Neural progenitor cell (in vitro differentiated cells): ENCODE measurements around the gene C11orf21. TPM values are rescaled to one million over a fixed set of nuclear protein-coding genes. Genes with fewer than 3 reads are reported as not detected.

Experiments
- DNase-seq: peaks from one replicate; pipeline ENCODE4 v3.0.0-alpha.2; 2016; ENCODE audit warnings: low spot score
- H2AFZ ChIP-seq: fragments of 200-600 bp; sonication (generic); replicated peaks from 2 replicates; pipeline ENCODE4 v1.6.1; 2016; ENCODE audit warnings: antibody characterized with exemption
- H3F3A ChIP-seq: fragments of 200-600 bp; sonication (generic); 2 replicates; pipeline ENCODE4 v1.6.1; 2016; ENCODE audit warnings: antibody characterized with exemption, low read depth
- H3K27ac ChIP-seq: fragments of 200-600 bp; sonication (generic); 2 replicates; pipeline ENCODE4 v1.5.1; 2016; ENCODE audit warnings: mild to moderate bottlenecking
- H3K27me3 ChIP-seq: fragments of 200-600 bp; sonication (generic); 2 replicates; pipeline ENCODE4 v1.6.1; 2016; ENCODE audit warnings: mild to moderate bottlenecking, moderate library complexity
- H3K36me3 ChIP-seq: fragments of 200-600 bp; sonication (generic); 2 replicates; pipeline ENCODE4 v1.5.1; 2016
- H3K4me1 ChIP-seq: fragments of 200-600 bp; sonication (generic); 2 replicates; pipeline ENCODE4 v1.6.1; 2016; ENCODE audit warnings: mixed run types
- H3K4me2 ChIP-seq: fragments of 200-600 bp; sonication (generic); 2 replicates; pipeline ENCODE4 v1.6.1; 2016
- H3K4me3 ChIP-seq: fragments of 200-600 bp; sonication (generic); 2 replicates; pipeline ENCODE4 v1.5.1; 2016
- H3K79me2 ChIP-seq: fragments of 200-600 bp; sonication (generic); 2 replicates; pipeline ENCODE4 v1.6.1; 2016; ENCODE audit warnings: low read depth
- H3K9ac ChIP-seq: fragments of 200-600 bp; sonication (generic); 2 replicates; pipeline ENCODE4 v1.6.1; 2016
- H3K9me3 ChIP-seq: fragments of 200-600 bp; sonication (generic); 2 replicates; pipeline ENCODE4 v1.5.1; 2016; ENCODE audit warnings: low read depth
- H4K20me1 ChIP-seq: fragments of 200-600 bp; sonication (generic); 2 replicates; pipeline ENCODE4 v1.6.1; 2016; ENCODE audit warnings: low read depth
- H3K27ac Mint-ChIP-seq: 3 replicates; pipeline ENCODE4 v1.8.0; 2021; ENCODE audit warnings: mixed read lengths
- H3K27me3 Mint-ChIP-seq: 2 replicates; pipeline ENCODE4 v1.8.0; 2022; ENCODE audit warnings: low read depth, mild to moderate bottlenecking, inconsistent platforms, moderate library complexity, mixed read lengths; ENCODE audit not compliant: insufficient read depth
- H3K36me3 Mint-ChIP-seq: 3 replicates; pipeline ENCODE4 v1.8.0; 2021; ENCODE audit warnings: mixed read lengths
- H3K4me1 Mint-ChIP-seq: 3 replicates; pipeline ENCODE4 v1.8.0; 2021; ENCODE audit warnings: mixed read lengths
- H3K4me3 Mint-ChIP-seq: 3 replicates; pipeline ENCODE4 v1.8.0; 2021; ENCODE audit warnings: mild to moderate bottlenecking, moderate library complexity, mixed read lengths
- H3K9me3 Mint-ChIP-seq: 3 replicates; pipeline ENCODE4 v1.8.0; 2020; ENCODE audit warnings: mixed read lengths
- CTCF ChIP-seq: fragments of 200-600 bp; sonication (generic); IDR thresholded peaks from 2 replicates; pipeline ENCODE4 v1.5.1; 2017; ENCODE audit warnings: antibody characterized with exemption, mild to moderate bottlenecking
- EZH2 ChIP-seq: fragments of 200-600 bp; sonication (generic); IDR thresholded peaks from 2 replicates; pipeline ENCODE4 v1.6.1; 2017; ENCODE audit warnings: antibody characterized with exemption, mild to moderate bottlenecking, moderate library complexity
- EZH2phosphoT487 ChIP-seq: fragments of 200-600 bp; sonication (generic); IDR thresholded peaks from 2 replicates; pipeline ENCODE4 v1.6.1; 2017; ENCODE audit warnings: antibody characterized with exemption
- total RNA-seq: library from RNA; depleted of rRNA; stranded (reverse); fragments of >200 nt; gene quantifications from 2 replicates; pipeline ENCODE4 v1.2.3, GENCODE V29; 2015; ENCODE audit warnings: low replicate concordance

C11orf21 gene
- total RNA-seq, 1 donor from 2014 or later: not detected

- no peaks in the 10 kb centered on the region for H3K36me3 Mint-ChIP-seq
- H4K20me1 ChIP-seq: no peaks in the 10 kb centered on the region
- no peak overlapping the region for H3K27ac Mint-ChIP-seq
- no peak overlapping the region for H3K27ac ChIP-seq
- H3K4me1 ChIP-seq: no peaks in the 10 kb centered on the region
- H3K4me3 Mint-ChIP-seq: no peak overlapping the region
- H3K27me3 ChIP-seq: no peaks in the 10 kb centered on the region
- H3K4me3 ChIP-seq: no peak overlapping the region
- no peak overlapping the region for H3K9ac ChIP-seq
- H3K4me1 Mint-ChIP-seq: peaks cover 2% of the 10 kb centered on the region
- no peaks in the 10 kb centered on the region for H3K9me3 ChIP-seq
- peaks cover 11% of the 10 kb centered on the region for H3K9me3 Mint-ChIP-seq
- no peak overlapping the region for H2AFZ ChIP-seq
- H3K27me3 Mint-ChIP-seq: peaks cover 5% of the 10 kb centered on the region
- H3K79me2 ChIP-seq: no peaks in the 10 kb centered on the region
- DNase-seq: no peak
- no peaks in the 10 kb centered on the region for H3F3A ChIP-seq
- no peak overlapping the region for H3K4me2 ChIP-seq
- TF ChIP-seq CTCF (no peak), EZH2phosphoT487 (no peak), EZH2 (no peak)
- no peaks in the 10 kb centered on the region for H3K36me3 ChIP-seq
Measured at GRCh38 chr11:2319791-2320472, 18.2 kb upstream of the C11orf21 start.

- no peak for DNase-seq
- Mint-ChIP-seq H3K27ac (no peak overlapping the region), H3K4me3 (no peak overlapping the region), H3K36me3 (no peaks in the 10 kb centered on the region), H3K4me1 (no peaks in the 10 kb centered on the region), H3K27me3 (no peaks in the 10 kb centered on the region), H3K9me3 (peaks cover 11% of the 10 kb centered on the region)
- H3K79me2 ChIP-seq: no peaks in the 10 kb centered on the region
- no peaks in the 10 kb centered on the region for H3K4me1 ChIP-seq
- no peaks in the 10 kb centered on the region for H3K9me3 ChIP-seq
- H3F3A ChIP-seq: no peaks in the 10 kb centered on the region
- H3K4me2 ChIP-seq: no peak overlapping the region
- H3K9ac ChIP-seq: no peak overlapping the region
- H3K4me3 ChIP-seq: no peak overlapping the region
- H3K27ac ChIP-seq: no peak overlapping the region
- H4K20me1 ChIP-seq: no peaks in the 10 kb centered on the region
- no peaks in the 10 kb centered on the region for H3K36me3 ChIP-seq
- H3K27me3 ChIP-seq: no peaks in the 10 kb centered on the region
- TF ChIP-seq EZH2 (no peak), CTCF (no peak), EZH2phosphoT487 (no peak)
- H2AFZ ChIP-seq: no peak overlapping the region
Measured at GRCh38 chr11:2318707-2319106, 17.0 kb upstream of the C11orf21 start.

- TF ChIP-seq CTCF (no peak), EZH2 (no peak), EZH2phosphoT487 (no peak)
- no peak for DNase-seq
- no peaks in the 10 kb centered on the region for H3K27me3 ChIP-seq
- Mint-ChIP-seq H3K27me3 (no peaks in the 10 kb centered on the region), H3K9me3 (peaks cover 11% of the 10 kb centered on the region), H3K4me3 (no peak overlapping the region), H3K27ac (no peak overlapping the region), H3K4me1 (no peaks in the 10 kb centered on the region), H3K36me3 (no peaks in the 10 kb centered on the region)
- H3K4me1 ChIP-seq: no peaks in the 10 kb centered on the region
- H3K9me3 ChIP-seq: no peaks in the 10 kb centered on the region
- no peak overlapping the region for H2AFZ ChIP-seq
- no peaks in the 10 kb centered on the region for H4K20me1 ChIP-seq
- no peak overlapping the region for H3K4me2 ChIP-seq
- no peaks in the 10 kb centered on the region for H3K36me3 ChIP-seq
- H3K4me3 ChIP-seq: no peak overlapping the region
- no peaks in the 10 kb centered on the region for H3K79me2 ChIP-seq
- H3K9ac ChIP-seq: no peak overlapping the region
- no peak overlapping the region for H3K27ac ChIP-seq
- H3F3A ChIP-seq: no peaks in the 10 kb centered on the region
Measured at GRCh38 chr11:2318123-2318522, 16.4 kb upstream of the C11orf21 start.
